Stomach smooth muscle (tissue), 2 donors: ENCODE results near the gene MSRB1.
"Not testable (repeated sequence)": the region's sequence is repeated elsewhere in the genome, so short reads cannot be mapped to it uniquely, and the experiment has no call there.

Experiments
- H3K27ac ChIP-seq: one replicate; pipeline ENCODE4 v1.7.0; 2013; ENCODE audit warnings: mild to moderate bottlenecking, low read length, inconsistent platforms
- H3K27me3 ChIP-seq, 2 donors: one replicate each; pipeline ENCODE4 v1.7.0; 2013; ENCODE audit warnings: low read length in 2 of 2; ENCODE audit not compliant: insufficient read depth in 2 of 2, control insufficient read depth in 1 of 2
- H3K36me3 ChIP-seq, 2 donors: one replicate each; pipeline ENCODE4 v1.7.0; 2013; ENCODE audit warnings: low read length in 2 of 2; ENCODE audit not compliant: control insufficient read depth in 2 of 2, insufficient read depth in 2 of 2
- H3K4me1 ChIP-seq: one replicate; pipeline ENCODE4 v1.7.0; 2013; ENCODE audit warnings: low read length; ENCODE audit not compliant: control insufficient read depth, insufficient read depth
- H3K4me3 ChIP-seq, 2 donors: one replicate each; pipeline ENCODE4 v1.7.0; 2013; ENCODE audit warnings: low read length in 2 of 2
- H3K9ac ChIP-seq, 2 donors: one replicate each; pipeline ENCODE4 v1.7.0; 2013; ENCODE audit warnings: low read length in 2 of 2, mild to moderate bottlenecking in 1 of 2
- H3K9me3 ChIP-seq, 2 donors: one replicate each; pipeline ENCODE4 v1.7.0; 2013; ENCODE audit warnings: low read length in 2 of 2; ENCODE audit not compliant: control insufficient read depth in 2 of 2
- donor health status: healthy.
- donor health status: Pancreatic carcinoma.

The MSRB1 gene

DNA sequence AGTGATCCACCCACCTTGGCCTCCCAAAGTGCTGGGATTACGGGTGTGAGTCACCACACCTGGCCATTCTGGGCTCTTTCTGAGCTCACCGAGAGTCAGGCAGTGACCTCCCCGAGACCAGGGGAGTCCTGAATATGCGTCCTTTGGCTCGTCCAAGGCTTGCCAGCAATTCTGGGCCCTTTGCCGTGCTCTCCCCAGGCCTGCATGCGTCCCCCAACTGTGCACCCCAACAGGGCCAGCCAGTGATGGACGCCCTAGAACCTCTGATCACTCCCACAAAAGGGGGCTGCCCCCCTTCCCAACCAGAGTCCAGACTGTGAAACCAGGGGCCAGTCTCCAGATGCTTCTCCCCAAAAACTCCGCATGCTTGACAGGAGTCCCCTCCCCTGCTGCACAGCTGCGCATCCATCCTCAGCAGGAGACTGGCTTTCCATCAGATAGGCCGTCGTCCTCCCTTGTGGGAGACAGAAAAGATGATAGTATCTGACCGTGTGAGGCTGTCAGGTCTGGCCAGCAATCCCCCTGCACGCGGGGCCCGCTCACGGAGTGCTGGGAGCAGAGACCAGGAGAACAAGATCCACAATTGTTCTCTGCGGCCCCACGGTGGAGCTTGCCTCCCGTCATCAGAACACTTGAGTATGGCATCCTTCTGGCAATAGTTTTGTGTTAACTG, 40.3 kb downstream of the MSRB1 start:
- Histone ChIP-seq H3K4me3 (no peak overlapping the region), H3K9me3 (no peaks in the 10 kb centered on the region), H3K36me3 (no peaks in the 10 kb centered on the region), H3K27ac (no peak overlapping the region), H3K27me3 (peaks cover 8 to 24% of the 10 kb centered on the region in 2 donors), H3K4me1 (no peaks in the 10 kb centered on the region), H3K9ac (no peak overlapping the region)

DNA sequence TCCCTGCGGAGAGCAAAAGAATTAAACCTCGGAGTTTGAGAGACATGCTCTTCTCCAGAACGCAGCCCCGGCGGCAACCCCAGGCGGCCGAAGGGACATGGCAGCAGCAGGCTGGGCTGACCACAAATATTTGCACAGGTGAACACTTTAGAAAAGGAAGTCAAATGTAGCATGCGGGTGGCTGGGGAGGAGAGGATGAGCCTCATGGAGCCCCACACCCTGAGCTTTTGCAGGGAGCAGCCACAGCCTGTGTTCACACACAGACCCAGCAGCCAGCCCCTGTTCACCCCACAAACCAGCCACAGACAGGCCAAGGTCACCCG, 42.6 kb downstream of the MSRB1 start:
- Histone ChIP-seq H3K36me3 (no peaks in the 10 kb centered on the region), H3K9me3 (no peaks in the 10 kb centered on the region), H3K4me3 (no peak overlapping the region), H3K9ac (no peak overlapping the region), H3K27ac (no peak overlapping the region), H3K27me3 (peaks cover 9 to 19% of the 10 kb centered on the region in 2 donors), H3K4me1 (no peaks in the 10 kb centered on the region)

DNA sequence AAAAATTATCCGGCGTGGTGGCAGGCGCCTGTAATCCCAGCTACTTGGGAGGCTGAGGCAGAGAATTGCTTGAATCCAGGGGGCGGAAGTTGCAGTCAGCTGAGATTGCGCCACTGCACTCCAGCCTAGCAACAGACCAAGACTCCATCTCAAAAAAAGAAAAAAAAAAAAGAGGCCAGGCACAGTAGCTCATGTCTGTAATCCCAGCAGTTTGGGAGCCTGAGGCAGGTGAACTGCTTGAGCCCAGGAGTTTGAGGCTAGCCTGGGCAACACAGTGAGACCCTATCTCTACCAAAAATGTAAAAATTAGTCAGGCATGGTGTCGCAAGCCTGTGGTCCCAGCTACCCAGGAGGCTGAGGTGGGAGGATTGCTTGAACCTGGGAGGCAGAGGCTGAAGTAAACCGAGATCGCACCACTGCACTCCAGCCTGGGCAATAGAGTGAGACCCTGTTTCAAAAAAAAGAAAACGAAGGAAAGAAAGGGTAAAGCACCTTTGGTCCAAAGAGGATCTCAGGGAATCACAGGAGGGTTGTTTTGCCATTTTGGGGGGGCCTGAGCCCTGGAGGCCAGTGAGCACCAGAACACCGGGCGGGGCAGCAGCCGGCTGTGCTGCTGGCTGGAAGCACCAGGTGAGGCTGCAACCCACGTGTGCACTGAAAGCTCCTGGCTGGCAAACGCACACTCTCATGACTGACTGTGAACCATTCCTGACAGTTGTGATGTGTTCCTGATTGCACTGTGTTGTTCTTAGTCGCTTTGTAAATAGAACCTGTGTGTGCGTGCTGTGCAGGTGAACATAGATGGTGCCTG, 43.2 kb downstream of the MSRB1 start:
- Histone ChIP-seq H3K9ac (no peak overlapping the region), H3K4me3 (no peak overlapping the region), H3K27me3 (peaks cover 9 to 19% of the 10 kb centered on the region in 2 donors), H3K36me3 (no peaks in the 10 kb centered on the region), H3K4me1 (no peaks in the 10 kb centered on the region), H3K27ac (no peak overlapping the region), H3K9me3 (no peaks in the 10 kb centered on the region)

DNA sequence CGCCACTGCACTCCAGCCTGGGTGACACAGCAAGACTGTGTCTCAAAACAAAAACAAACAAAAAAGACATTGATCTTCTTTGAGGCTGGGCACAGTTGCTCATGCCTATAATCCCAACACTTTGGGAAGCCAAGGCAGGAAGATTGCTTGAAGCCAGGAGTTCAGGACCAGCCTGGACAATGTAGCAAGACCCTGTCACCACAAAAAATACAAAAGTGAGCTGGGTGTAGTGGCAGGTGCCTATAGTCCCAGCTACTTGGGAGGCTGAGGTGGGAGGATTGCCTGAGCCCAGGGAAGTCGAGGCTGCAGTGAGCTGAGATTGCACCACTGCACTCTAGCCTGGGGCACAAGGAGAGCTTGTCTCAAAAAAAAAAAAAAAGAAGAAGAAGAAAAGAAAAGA, 45.3 kb downstream of the MSRB1 start:
- H3K9ac ChIP-seq, H3K27ac ChIP-seq, H3K36me3 ChIP-seq, H3K9me3 ChIP-seq, H3K4me1 ChIP-seq, H3K4me3 ChIP-seq: not testable (repeated sequence)
- peaks cover 5 to 12% of the 10 kb centered on the region in 2 donors for H3K27me3 ChIP-seq

DNA sequence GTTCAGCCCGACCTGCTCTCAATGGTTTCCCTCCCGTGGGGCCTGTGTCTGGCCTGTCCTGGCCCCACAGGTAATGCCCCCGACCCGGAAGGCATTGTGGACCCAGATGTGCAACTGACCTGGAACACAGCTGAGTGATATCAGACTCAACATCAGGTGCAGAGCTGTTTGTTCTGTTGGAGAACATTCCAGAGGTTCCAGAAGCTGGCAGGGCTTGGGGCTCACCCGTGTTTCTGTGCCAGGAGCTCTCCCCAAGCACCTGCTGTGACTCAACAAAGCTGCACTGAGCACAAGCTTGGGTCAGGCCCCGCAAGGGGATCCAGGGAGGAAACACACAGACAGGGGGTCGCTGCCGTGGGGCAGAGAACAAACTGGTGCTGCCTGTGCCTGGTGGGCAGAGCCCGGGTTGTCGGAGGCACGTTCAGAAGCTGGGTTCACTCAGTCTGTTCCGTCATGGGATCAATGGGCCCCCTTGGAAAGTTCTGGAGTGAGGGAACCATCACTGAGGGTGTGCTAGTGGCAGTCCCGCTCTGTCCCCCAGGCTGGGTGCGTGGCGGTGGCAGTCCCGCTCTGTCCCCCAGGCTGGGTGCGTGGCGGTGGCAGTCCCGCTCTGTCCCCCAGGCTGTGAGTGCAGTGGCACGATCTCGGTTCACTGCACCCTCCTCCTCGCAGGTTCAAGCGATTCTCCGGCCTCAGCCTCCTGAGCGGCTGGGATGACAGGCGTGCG, 46.9 kb downstream of the MSRB1 start:
- no peaks in the 10 kb centered on the region for H3K9me3 ChIP-seq
- no peaks in the 10 kb centered on the region for H3K36me3 ChIP-seq
- no peak overlapping the region for H3K9ac ChIP-seq
- no peaks in the 10 kb centered on the region for H3K4me1 ChIP-seq
- peaks cover 3 to 12% of the 10 kb centered on the region in 2 donors for H3K27me3 ChIP-seq
- no peak overlapping the region for H3K4me3 ChIP-seq
- H3K27ac ChIP-seq: no peak overlapping the region

DNA sequence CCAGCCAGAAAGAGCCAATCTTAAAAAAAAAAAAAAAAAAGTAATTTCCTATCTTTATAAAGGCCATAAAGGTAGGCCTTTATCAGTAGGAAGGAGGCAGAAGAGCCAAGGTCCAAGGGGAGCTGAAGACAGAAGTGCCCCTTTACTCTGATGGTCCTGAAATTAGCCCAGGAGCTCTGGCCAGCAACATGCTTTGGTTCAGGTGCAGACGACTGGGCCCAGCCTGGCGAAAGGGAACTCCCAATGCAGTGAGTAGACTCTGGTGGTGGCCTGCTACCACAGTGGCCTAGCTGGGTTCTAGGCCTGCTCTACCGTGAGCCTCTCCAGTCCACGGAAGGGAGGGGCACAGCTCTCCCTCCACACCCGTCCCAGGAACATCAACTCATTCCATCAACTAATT, 47.9 kb downstream of the MSRB1 start:
- Histone ChIP-seq H3K9me3 (no peaks in the 10 kb centered on the region), H3K27ac (no peak overlapping the region), H3K36me3 (no peaks in the 10 kb centered on the region), H3K4me1 (no peaks in the 10 kb centered on the region), H3K4me3 (no peak overlapping the region), H3K9ac (no peak overlapping the region), H3K27me3 (peaks cover 11 to 18% of the 10 kb centered on the region in 2 donors)

DNA sequence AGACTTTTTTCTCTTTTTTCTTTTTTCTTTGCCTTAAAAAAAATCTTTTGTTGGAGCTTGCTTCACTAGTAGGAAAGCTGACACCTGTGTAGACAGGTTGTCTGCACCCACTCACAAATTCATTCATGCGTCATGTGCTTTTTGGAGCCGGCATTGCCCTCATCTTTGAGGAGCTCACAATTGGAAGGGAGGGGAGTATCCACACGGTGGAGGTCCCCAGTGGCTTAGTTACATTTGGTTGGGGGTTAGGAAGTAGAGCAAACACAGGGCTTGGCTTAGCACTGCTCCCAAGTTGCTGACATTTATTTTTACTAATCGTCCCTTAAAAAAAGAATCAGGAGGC, 52.3 kb downstream of the MSRB1 start:
- no peak overlapping the region for H3K4me3 ChIP-seq
- no peaks in the 10 kb centered on the region for H3K9me3 ChIP-seq
- H3K27ac ChIP-seq: no peak overlapping the region
- no peak overlapping the region for H3K9ac ChIP-seq
- H3K4me1 ChIP-seq: no peaks in the 10 kb centered on the region
- no peaks in the 10 kb centered on the region for H3K36me3 ChIP-seq
- peaks cover 8 to 14% of the 10 kb centered on the region in 2 donors for H3K27me3 ChIP-seq

DNA sequence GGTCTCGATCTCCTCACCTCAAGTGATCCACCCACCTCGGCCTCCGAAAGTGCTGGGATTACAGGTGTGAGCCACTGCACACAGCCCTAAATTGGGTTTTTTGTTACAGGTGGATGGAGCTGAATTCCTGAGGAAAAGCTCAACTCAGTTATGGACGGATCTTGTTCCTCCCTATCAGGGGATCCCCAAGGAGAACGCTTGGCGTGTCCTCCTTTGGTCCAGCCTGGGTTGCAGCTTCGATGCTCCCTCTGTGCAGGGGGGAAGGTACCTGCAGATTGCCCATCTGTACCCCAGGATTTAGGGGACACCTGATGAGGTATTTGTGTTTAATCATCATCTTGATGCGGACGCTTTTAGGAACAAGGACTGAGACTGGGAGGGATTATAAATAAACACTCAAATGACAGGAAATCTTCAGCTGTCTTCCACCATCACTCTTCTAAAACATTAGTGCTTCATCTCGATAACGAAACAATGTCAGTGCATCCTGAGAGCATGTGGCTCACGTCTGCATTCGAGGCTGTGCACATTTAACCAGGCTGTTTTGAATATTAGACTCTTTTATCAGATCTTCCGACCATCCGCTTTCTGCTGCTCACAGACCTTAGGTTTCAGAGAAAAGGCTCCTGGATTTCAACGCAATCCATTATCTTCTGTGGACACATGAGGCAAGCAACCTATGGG, 52.8 kb downstream of the MSRB1 start:
- Histone ChIP-seq H3K9me3 (no peaks in the 10 kb centered on the region), H3K4me3 (no peak overlapping the region), H3K27ac (no peak overlapping the region)

More for the DNA sequence above, 52.8 kb downstream of the MSRB1 start:
- no peak overlapping the region for H3K9ac ChIP-seq
- H3K36me3 ChIP-seq: no peaks in the 10 kb centered on the region
- peaks cover 8 to 14% of the 10 kb centered on the region in 2 donors for H3K27me3 ChIP-seq
- no peaks in the 10 kb centered on the region for H3K4me1 ChIP-seq
